GM19328 (cell line): ENCODE measurements around the gene CNTNAP2.

Experiments used
- ATAC-seq: cut with Tn5 transposase; IDR thresholded peaks from one replicate; pipeline ENCODE4 v1.9.1; 2021; ENCODE audit warnings: mild to moderate bottlenecking, moderate library complexity; ENCODE audit not compliant: unreplicated experiment

CNTNAP2 gene

DNA sequence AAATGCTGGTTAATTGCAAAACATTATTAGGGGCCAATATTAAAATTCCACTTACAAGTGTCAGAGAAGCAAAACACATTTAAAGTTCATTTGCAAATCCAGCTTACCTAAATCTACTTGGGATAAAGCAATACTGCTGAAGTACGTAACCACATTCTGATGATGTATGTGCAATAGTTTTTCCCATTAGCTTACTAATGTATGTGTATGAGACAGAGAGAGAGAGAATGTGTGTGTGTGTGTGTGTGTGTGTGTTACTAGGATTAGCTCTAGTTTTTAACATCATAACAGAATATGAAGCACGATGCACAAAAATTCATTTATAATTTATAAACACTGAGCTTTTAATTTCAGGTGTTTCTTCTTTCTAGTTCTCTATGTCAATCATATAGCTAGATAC lies 1399.8 kb downstream of the CNTNAP2 start:
- no peak for ATAC-seq

DNA sequence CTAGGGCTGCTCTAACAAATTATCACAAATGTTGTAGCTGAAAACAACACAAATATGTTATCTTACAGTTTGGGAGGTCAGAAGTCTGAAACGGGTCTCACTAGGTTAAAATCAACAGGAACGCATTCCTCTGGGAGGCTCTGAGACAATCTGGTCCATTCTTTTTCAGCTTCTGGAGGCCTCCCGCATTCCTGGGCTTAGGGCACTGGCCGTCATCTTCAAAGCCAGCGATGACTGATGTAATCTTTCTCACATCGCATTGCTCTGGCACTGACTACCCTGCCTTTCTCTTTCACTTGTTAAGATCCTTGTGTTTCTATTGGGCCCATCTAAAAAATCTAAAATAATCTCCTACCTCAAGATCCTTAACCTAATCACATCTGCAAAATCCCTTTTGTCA lies 1402.5 kb downstream of the CNTNAP2 start:
- ATAC-seq, result no peak

DNA sequence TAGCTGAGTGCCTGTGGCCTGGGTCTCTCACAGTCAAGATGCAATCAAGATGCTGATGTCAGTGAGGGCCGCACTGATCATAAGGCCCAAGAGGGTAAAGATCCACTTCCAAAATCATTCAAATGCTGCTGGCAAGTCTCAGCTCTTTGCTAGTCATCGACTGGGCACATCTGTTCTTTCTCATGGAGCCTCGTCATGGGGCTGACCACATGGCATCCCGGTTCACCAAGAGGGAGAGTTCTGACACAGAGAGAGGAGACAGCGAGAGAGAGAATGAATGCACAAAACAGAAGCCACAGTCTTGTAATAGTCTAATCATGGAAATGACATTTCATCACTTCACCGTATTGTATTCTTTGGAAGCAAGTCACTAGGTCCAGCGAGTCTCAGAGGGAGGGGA lies 1406.5 kb downstream of the CNTNAP2 start:
- no peak for ATAC-seq

DNA sequence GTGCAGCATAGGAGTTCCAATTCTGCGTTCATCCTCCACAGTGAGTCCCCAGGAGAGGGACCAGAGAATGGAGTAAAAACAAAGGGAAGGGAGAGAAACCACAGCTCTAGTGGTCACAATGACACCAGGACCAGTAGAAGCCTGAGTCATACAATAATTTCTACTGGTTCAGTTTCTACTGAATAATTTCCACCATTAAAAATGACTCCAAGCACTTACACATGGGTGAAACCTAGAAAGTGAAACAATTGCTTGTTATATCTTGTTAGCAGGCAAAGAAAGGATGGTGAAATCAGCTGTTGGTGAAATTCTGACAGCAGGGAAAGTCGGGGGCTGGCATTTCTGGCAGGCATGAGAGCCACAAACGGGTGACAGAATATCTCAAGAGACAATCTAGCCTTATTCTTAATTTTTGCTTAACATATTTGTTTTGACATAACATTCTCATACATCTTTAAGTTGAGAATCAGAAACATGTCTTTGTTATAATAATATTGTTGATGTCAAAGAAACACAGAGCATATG lies 1408.2 kb downstream of the CNTNAP2 start:
- ATAC-seq, result no peak

DNA sequence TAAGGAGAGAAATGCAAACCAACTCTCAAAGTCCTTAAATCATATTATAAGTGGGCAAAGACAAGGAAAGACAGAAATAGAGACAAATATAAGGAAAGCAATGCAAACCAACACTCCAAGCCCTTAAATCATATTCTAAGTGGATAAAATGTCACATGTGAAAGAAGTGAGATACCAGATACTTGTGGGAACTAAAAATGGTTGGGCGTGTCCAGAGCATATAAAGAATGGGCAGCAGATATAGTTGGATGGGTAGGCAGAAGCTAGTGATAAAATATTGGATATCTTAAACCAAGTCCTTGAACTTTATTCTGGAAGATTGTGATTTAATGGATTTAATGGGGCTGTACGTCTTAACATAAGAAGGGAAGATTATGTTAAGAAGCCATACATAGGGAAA lies 1408.7 kb downstream of the CNTNAP2 start:
- ATAC-seq, result no peak

DNA sequence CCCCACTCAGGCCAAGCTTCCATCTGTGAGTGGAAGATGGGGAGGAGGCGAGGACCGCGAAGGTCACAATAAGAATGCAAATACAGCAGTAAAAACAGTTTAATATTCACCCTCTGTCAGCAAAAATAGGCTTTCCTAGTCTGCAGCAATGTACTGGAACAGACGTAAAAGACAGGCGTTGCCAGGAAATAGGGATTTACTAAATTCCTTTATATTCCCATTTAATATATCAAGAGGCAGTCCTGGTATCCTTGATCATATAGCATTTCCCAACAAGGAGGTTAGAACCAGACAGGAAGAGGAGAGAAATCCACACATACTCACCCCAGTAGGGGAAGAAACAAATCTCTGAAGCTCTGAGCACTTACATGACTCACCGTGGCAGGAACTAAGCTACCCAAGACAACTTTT lies 1419.1 kb downstream of the CNTNAP2 start:
- ATAC-seq, result no peak

DNA sequence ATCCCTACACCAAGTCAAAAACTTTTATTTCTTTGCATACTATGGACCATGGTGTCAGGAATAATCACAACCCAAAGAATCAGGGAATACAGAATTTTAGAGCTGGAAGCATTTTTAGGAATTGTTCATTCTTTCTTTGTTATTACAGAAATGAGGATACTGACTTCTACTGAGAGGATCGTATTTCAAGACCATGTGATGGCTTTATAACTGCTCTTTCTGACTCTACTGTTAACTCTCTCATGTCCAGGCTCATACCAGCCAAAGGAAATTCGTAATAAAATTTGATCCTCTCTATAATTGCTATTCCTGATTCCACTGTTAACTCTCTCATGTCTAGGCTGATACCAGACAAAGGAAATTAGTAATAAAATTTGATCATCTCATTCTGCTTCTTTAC lies 1423.1 kb downstream of the CNTNAP2 start:
- no peak for ATAC-seq

DNA sequence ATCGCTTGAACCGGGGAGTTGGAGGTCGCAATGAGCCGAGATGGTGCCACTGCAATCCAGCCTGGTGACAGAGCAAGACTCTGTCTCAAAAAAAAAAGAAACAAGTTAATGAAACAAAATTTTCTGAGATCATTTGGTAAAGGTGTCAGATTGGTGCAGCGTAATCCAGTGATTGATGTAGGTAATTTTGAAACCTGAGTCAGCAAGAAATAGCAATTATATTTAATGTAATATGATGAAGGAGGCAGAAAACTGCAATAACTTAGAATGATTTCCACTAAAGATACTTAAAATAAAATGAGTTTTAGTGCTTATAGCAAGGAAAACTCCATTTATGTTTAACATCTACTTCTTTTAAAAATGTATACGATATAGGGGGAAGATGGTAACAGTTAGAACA lies 1424.1 kb downstream of the CNTNAP2 start:
- no peak for ATAC-seq

DNA sequence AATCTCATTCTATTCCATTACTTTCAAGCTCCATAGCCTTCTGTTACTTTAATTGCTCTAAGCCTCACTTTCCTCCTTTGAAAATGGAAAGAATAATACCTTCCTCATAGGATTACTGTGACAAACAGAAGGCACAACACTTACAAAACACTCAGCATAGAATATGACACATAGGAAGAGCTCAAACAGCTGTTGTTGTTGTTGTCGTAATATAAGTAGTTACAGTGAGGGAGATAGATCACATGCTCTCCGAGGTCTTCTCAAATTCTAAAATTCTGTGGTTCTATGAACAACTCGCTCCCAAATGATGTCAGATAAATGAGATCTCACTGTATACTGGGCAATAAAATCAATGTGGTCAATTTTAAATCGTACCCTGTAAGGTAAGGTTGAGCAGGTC lies 1424.7 kb downstream of the CNTNAP2 start:
- no peak for ATAC-seq

DNA sequence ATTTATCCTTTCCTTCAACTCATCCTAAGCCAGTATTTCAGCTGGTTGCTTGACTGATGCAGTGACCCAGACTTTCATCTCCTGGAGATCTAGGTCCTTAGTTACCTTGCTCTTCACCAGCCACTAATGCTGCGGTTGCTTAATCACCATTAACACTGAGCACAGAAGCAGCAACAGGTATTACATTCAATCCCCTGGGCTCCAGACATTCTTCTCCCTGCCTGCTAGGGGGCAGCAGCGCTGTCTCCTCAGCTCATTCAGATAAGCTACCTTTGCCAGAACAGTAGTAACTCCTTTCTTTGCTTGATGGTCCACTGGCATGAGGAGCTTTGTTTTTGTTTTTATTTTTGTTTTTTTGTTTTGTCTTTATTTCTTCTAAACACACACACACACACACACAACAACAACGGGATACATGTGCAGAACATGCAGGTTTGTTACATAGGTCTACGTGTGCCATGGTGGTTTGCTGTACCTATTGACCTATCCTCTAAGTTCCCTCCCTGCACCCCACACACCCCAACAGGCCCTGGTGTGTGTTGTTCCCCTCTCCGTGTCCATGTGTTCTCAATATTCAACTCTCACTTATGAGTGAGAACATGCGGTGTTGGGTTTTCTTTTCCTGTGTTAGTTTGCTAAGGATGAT lies 1430.8 kb downstream of the CNTNAP2 start:
- no peak for ATAC-seq

DNA sequence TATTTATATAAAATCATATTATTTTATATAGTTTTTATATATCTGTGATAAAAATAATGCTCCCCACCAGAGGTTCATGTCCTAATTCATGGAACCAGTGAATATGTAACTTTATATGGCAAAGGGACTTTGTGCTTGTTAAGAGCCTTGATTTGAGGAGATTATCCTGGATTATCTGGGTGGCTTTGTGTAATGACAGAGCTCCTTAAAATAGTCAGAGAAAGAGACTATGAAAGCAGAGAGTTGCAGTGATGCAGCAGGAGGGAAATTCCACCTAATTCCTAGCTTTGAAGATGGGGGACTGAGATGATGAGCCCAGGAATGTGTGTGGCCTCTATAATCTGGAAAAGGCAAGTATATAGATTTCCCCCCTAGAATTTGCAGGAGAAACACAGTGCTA lies 1439.7 kb downstream of the CNTNAP2 start:
- ATAC-seq, result no peak

DNA sequence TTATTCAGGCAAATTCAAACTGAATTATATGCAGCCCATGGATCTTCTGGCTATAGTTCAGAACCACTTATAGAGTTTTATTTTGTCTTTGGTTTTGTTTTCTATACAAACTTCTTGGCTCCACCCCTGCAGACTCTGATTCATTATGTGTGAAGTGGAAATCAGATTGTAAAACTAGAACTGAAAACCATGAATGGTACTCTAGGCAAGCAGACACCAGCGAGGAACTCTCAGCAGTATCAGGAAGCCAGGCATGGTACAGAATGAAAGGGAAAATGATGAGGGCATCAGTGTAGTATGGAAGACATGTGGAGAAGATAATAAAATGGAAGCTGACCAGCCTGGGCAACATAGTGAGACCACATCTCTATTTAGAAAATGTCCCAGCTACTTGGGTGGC lies 1447.1 kb downstream of the CNTNAP2 start:
- no peak for ATAC-seq

DNA sequence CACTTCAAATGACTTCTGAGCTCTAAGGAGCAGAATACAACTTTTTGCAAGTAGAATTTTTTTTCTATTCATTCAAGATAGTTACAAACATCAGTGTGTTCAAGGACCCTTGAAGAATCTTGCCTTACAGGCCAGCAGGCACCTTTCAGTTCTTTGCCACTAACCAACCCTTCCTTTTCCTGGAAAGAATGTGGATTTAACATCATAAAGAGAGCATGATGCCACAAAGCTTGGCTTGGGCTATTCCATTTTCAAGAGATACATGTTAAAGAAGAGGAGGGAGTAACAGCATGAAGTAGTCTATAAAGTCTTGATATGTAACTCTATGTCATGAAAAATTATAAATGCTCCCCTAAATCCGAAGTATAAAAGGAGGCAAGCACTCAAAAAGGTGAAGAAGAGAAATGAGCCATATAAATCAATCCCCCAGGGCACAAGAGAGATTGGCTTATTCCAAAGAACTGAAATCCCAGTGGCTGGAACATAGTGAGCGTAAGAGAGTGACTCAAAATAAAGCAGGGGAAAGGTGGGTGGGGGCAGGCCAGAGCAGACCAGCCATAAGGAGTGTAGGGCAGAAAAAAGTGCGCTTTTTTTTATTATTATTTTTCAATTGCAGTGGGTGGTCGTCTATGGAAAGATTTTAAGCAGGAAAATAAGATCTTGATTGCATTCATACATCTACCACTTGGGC lies 1448.3 kb downstream of the CNTNAP2 start:
- no peak for ATAC-seq

DNA sequence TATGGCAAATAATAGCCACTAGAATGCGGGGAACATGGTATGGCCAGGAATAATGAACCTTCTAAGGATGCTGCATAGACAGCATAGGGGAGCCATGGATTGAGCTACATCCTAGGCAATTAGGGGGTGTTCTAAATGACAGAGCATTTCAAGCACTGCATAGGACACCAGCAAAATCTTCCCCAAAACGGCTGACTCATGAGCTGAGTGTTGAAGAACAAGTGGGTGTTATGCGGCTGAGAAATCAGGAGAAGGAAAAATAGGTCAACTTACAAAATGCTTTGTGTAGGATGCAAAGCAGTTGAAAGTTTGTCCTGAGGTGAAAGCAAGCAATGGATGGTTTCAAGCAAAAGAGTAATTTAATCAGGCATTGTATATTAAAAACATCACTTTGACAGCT lies 1450.4 kb downstream of the CNTNAP2 start:
- ATAC-seq, result no peak

DNA sequence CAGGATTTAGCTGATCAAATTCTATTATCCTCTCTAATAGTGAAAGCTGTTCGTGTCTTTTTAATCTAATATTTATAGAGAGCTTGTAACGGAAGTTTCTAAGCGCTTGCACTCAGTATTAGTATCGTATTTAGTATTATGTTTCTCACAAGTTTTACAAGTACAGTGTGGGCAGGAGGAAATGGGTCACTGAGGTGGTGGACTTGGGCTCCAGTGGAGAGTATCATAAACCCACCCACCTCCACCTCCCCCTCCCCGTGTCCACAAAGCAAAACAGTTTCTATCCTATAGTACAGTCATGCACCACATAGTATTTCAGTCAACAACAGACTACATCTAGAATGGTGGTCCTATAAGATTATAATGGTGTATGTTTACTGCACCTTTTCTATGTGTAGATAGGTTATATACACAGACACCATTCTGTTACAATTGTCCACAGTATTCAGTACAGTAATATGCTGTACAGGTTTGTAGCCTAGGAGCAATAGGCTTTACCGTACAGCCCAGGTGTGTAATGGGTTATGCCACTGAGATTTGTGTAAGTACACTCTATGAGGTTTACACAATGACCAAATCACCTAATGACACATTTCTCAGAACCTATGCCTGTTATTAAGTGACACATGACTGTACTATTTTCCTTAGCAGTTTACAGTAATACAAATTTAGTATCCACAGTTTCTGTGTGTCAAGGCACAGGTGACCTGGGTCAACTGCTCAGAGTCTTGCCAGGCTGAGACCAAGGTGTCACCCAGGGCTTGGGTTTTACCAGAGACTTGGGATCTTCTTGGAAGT lies 1452.7 kb downstream of the CNTNAP2 start:
- ATAC-seq, result no peak

DNA sequence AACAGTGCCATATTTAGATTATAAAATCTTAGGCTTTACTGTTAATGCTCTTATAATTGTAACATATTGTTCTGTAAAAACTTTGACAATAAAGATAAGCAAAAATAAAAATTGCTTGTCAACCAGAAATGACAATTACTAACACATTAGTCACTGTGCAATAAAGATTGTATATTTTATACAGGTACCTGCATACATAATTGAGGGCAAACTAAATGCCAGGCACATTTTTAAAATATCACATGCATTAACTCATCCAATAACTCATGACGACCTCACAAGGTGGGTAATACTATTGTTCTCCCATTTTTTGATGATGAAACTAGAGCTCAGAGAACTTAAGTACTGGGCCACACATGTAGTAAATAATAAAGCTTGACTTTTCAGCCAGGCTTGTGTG lies 1453.8 kb downstream of the CNTNAP2 start:
- no peak for ATAC-seq

DNA sequence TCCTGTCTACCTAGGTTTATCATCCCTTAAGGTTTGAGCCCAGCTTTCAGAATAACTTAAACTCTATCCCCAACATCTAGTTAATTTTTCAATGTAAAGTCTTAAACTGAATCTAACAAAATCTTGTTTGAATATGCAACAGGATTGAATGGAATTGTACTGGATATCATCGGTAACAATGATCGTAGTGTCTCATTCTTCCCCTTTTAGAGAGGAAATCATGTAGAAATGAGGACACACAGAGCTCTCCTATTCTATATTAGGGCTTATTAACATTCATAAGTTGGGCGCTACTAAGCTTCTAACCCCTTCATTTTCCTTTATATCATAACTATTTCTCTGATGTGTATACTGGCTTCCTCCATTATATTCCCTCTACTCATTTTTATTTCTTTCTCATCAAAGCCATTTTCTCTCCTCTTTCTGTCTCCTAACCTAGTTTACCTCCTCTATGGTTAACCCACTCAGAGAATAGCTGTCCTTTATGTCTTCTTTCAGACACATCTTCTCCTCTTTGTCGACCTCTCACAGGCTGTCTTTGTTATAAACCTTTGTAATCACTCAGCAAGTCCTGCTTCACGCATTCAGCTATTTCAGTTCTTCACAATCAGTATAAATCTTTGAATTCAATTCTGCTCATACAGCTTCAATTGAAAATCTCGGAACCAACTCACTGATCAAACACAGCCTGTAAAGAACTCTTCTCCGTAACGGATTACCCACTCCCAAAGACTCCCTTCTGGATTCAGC lies 1455.0 kb downstream of the CNTNAP2 start:
- no peak for ATAC-seq

DNA sequence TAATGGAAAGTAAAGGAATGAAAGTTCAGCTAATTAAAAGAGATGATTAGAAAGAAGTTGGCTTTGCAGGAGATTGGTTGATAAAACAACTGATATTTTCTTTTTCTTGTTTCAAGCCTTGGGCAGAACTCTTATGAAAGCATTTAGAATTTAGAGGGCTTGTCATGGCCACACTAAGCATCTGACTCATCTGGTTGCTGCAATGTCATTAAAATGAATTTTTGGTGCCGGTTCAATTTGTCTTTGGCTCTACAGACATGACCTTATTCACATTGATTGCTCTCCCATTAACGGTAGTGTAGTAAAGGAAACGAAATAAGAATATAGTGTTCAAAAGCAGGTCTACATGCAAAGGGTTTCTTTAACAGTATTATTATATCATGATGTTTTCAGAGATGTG lies 1461.6 kb downstream of the CNTNAP2 start:
- no peak for ATAC-seq

DNA sequence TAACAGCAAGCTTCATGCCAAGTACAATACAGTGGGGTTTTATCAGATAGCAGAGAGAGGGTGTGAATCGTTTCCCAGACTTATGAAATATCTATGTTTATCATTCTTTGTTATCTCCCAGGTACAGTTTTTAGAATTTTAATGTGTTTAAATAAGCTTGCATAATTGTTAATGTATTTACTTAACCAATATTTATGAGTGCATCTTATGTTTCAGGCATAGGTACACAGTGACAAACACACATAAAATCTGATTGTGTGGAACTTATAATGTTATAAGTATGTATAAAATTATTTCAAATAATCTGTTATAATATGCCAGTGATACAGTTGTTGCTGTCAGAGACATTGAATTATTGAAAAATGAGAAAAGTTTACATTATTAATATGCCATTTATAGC lies 1462.5 kb downstream of the CNTNAP2 start:
- no peak for ATAC-seq

DNA sequence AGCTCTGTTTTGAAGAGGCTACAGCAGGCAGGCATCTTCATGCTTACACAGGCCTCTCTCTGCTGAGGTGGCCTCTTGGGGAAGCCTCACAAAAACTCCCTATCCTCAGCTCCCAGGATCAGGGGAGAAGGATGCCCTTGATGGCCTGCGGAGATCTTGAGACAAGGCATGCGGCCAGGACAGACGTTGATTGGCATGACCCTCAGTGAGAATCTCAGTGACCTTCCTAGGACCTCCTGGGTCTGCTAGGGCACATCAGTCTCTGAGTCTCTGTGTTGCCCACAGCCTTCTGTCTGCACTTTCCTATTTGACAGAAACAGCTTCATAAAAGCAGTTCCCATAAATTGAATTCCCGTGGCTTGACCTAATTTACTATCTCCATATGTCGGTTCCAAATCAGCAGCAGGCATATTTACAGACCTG lies 1468.2 kb downstream of the CNTNAP2 start:
- ATAC-seq, result no peak

DNA sequence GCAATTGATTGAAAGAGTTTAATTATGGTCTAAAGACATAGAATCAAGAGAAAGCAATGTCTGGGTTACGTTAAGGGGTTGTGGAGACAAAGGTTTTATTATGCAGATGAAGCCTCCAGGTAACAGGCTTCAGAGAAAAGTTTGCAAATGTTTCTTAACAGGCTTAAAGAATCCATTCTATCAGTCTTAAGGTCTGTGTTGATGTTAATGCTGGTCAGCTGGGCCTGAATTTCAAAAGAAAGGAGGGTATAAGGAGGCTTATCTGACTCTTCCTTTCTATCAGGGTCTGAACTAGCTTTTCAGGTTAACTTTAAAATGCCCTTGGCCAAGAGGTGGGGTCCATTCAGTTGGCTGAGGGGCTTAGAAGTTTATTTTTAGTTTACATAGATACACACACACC lies 1469.5 kb downstream of the CNTNAP2 start:
- no peak for ATAC-seq
